Hematopoietic multipotent progenitor cell treated with erythropoietin and hydrocortisone succinate and interleukin-3 and kit ligand, for 6 days (in vitro differentiated cells): Measurements from ENCODE around the gene GPC3.
"Not testable (repeated sequence)": the region's sequence is repeated elsewhere in the genome, so short reads cannot be mapped to it uniquely, and the experiment has no call there.

Experiments
- DNase-seq: peaks from one replicate; pipeline ENCODE4 v3.0.0-alpha.2; 2015

The GPC3 gene

GRCh38 chrX:133923113-133923512 is 62.3 kb downstream of the GPC3 start:
- peak; percentile 4 for DNase-seq

- no peak for DNase-seq
These were observed 63.0 kb downstream of the GPC3 start for GRCh38 chrX:133922390-133922771.

GRCh38 chrX:133921764-133922389 is 63.5 kb downstream of the GPC3 start:
- DNase-seq, result peak; percentile 47

GRCh38 chrX:133921086-133921485 is 64.3 kb downstream of the GPC3 start:
- no peak for DNase-seq

- DNase-seq, result no peak
These were observed 67.0 kb downstream of the GPC3 start for GRCh38 chrX:133918361-133918771.

GRCh38 chrX:133916984-133917722 is 68.2 kb downstream of the GPC3 start:
- DNase-seq, result no peak

- no peak for DNase-seq
These were observed 71.6 kb downstream of the GPC3 start for GRCh38 chrX:133913658-133914388.

- DNase-seq, result no peak
These were observed 72.4 kb downstream of the GPC3 start for GRCh38 chrX:133913009-133913408.

GRCh38 chrX:133911825-133912495 is 73.4 kb downstream of the GPC3 start:
- no peak for DNase-seq

GRCh38 chrX:133910539-133910938 is 74.9 kb downstream of the GPC3 start:
- DNase-seq, result no peak

GRCh38 chrX:133909888-133910287 is 75.5 kb downstream of the GPC3 start:
- no peak for DNase-seq

GRCh38 chrX:133908223-133908955 is 77.0 kb downstream of the GPC3 start:
- no peak for DNase-seq

- no peak for DNase-seq
These were observed 77.8 kb downstream of the GPC3 start for GRCh38 chrX:133907606-133908005.

- DNase-seq, result no peak
These were observed 80.1 kb downstream of the GPC3 start for GRCh38 chrX:133905305-133905704.

GRCh38 chrX:133897593-133898163 is 87.7 kb downstream of the GPC3 start:
- no peak for DNase-seq

- no peak for DNase-seq
These were observed 93.1 kb downstream of the GPC3 start for GRCh38 chrX:133892337-133892736.

- DNase-seq, result no peak
These were observed 96.4 kb downstream of the GPC3 start for GRCh38 chrX:133888984-133889383.

- DNase-seq, result not testable (repeated sequence)
These were observed 97.3 kb downstream of the GPC3 start for GRCh38 chrX:133888084-133888483.

- DNase-seq, result no peak
These were observed 100.7 kb downstream of the GPC3 start for GRCh38 chrX:133884430-133885394.

GRCh38 chrX:133881893-133882292 is 103.5 kb downstream of the GPC3 start:
- DNase-seq, result no peak

GRCh38 chrX:133881007-133881406 is 104.4 kb downstream of the GPC3 start:
- no peak for DNase-seq
